UCSD-AML1 (cell line): ENCODE measurements around the gene C10orf67.

Source experiments
- DNase-seq: peaks from one replicate; lab custom pipeline; 2025; ENCODE audit not compliant: unreplicated experiment; lab: John Stamatoyannopoulos, UW

C10orf67 gene

GRCh38 chr10:23199768-23200511 is 144.7 kb downstream of the C10orf67 start:
- DNase-seq: no peak

GRCh38 chr10:23198940-23199767 is 145.4 kb downstream of the C10orf67 start:
- no peak for DNase-seq

GRCh38 chr10:23198610-23198939 is 146.0 kb downstream of the C10orf67 start:
- DNase-seq: no peak

- DNase-seq: no peak
These were observed 147.2 kb downstream of the C10orf67 start for GRCh38 chr10:23197416-23197861.

- no peak for DNase-seq
These were observed 147.7 kb downstream of the C10orf67 start for GRCh38 chr10:23196915-23197314.

GRCh38 chr10:23195846-23196600 is 148.6 kb downstream of the C10orf67 start:
- no peak for DNase-seq

- no peak for DNase-seq
These were observed 149.4 kb downstream of the C10orf67 start for GRCh38 chr10:23194966-23195845.

GRCh38 chr10:23194471-23194965 is 150.1 kb downstream of the C10orf67 start:
- DNase-seq: no peak

GRCh38 chr10:23193435-23194074 is 151.0 kb downstream of the C10orf67 start:
- DNase-seq: no peak

- no peak for DNase-seq
These were observed 151.7 kb downstream of the C10orf67 start for GRCh38 chr10:23192712-23193434.

GRCh38 chr10:23191764-23192711 is 152.6 kb downstream of the C10orf67 start, which contains the start of gene PTF1A:
Gene PTF1A (plus strand): TSS chr10:23192312. CDS start chr10:23192531, 219 bp downstream.
- no peak for DNase-seq

- DNase-seq: no peak
These were observed 153.5 kb downstream of the C10orf67 start for GRCh38 chr10:23190872-23191763.

- DNase-seq: no peak
These were observed 155.6 kb downstream of the C10orf67 start for GRCh38 chr10:23189024-23189423.

GRCh38 chr10:23187155-23187554 is 157.4 kb downstream of the C10orf67 start:
- no peak for DNase-seq

- no peak for DNase-seq
These were observed 157.9 kb downstream of the C10orf67 start for GRCh38 chr10:23186697-23187096.

GRCh38 chr10:23186178-23186577 is 158.4 kb downstream of the C10orf67 start:
- DNase-seq: no peak

- no peak for DNase-seq
These were observed 169.6 kb downstream of the C10orf67 start for GRCh38 chr10:23174977-23175512.
